Measurements from ENCODE around the gene GRAP2. TPM values are rescaled to one million over a fixed set of nuclear protein-coding genes. Genes with fewer than 3 reads are reported as not detected.

Gene GRAP2
- total and polyA plus RNA-seq, 2 experiments from 2014 or later: 0.42 TPM; not detected in 1

DNA sequence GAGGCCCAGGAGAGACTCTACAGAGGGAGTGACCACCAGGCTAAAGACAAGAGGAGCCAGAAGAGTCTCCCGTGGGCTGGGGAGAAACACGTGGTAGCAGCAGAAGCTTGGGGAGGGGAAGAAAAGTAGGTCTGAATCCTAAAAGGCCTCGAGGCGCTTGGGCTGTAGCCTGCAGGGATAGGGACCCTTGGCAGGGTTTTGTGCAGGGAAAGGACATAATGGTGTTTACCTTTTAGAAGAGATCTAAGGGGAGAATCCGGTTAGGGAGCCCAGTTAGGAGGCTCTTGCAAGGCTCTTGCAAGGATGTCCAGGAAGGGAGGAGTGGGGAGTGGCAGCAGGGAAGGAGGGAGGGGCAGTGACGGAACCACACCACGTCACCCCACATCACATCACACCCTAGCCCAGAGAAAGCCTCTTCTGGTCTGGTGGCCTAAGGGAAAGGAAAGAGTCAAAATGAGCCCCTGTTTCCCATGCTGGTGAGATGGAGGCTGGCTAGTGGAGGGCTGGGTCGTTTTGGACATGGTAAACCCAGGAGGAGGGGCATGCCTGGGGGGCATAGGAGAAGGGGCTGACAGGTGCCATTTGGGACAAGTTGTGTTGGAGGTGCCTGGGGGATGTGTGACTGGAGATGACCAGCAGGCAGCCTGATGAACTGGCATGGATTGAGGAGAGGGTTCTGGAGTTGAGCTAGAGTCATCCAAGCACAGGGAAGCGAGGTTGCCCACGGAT, 87.7 kb downstream of the GRAP2 start (continued):
- TF ChIP-seq JUNB (IDR thresholded peaks at IDR 0.05; ENCODE audit: unreplicated experiment) (no peak), ZNF331 (CRISPR knock-in tag; IDR thresholded peaks at IDR 0.05; ENCODE audit: low read depth) (no peak), EZH2 (IDR thresholded peaks at IDR 0.05; ENCODE audit: low read depth, unreplicated experiment) (no peak), CREB1 (CRISPR knock-in tag; IDR thresholded peaks at IDR 0.05; ENCODE audit: low read depth) (no peak), POLR2AphosphoS5 (IDR thresholded peaks at IDR 0.05; ENCODE audit: low read depth) (no peak), STAT1 (IDR thresholded peaks at IDR 0.05; ENCODE audit: unreplicated experiment) (no peak)
- TF ChIP-seq, protein P1, sequence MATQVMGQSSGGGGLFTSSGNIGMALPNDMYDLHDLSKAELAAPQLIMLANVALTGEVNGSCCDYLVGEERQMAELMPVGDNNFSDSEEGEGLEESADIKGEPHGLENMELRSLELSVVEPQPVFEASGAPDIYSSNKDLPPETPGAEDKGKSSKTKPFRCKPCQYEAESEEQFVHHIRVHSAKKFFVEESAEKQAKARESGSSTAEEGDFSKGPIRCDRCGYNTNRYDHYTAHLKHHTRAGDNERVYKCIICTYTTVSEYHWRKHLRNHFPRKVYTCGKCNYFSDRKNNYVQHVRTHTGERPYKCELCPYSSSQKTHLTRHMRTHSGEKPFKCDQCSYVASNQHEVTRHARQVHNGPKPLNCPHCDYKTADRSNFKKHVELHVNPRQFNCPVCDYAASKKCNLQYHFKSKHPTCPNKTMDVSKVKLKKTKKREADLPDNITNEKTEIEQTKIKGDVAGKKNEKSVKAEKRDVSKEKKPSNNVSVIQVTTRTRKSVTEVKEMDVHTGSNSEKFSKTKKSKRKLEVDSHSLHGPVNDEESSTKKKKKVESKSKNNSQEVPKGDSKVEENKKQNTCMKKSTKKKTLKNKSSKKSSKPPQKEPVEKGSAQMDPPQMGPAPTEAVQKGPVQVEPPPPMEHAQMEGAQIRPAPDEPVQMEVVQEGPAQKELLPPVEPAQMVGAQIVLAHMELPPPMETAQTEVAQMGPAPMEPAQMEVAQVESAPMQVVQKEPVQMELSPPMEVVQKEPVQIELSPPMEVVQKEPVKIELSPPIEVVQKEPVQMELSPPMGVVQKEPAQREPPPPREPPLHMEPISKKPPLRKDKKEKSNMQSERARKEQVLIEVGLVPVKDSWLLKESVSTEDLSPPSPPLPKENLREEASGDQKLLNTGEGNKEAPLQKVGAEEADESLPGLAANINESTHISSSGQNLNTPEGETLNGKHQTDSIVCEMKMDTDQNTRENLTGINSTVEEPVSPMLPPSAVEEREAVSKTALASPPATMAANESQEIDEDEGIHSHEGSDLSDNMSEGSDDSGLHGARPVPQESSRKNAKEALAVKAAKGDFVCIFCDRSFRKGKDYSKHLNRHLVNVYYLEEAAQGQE (IDR thresholded peaks at IDR 0.05; ENCODE audit: unreplicated experiment): no peak

DNA sequence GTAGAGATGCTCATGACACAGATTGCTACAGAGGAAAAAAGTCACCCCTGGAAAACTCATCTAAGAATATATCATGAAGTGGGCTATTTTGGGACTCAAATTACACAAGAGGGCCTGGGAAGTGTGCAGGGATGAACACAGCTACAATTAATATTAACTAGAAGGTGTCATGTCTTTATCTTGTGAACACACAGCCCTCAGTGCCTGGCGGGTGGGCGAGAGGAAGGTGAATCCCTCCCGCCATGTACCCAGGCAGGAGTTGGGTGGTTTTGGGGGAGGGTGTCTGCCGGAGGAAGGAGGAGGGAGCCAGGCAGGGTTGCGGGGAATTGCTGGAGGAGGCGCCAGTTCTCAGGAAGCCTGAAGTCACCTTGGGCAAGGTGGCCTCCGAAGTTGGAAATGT, 88.7 kb downstream of the GRAP2 start:
- Mint-ChIP-seq H3K4me3 (no peak overlapping the region), H3K4me1 (peaks cover 16% of the 10 kb centered on the region), H3K36me3 (ENCODE audit: low read depth) (no peaks in the 10 kb centered on the region), H3K9me3 (no peaks in the 10 kb centered on the region), H3K27ac (no peak overlapping the region), H3K27me3 (ENCODE audit: insufficient read depth, low read depth, poor library complexity) (peaks cover 22% of the 10 kb centered on the region)
- Histone ChIP-seq H3K79me2 (replicated peaks; ENCODE audit: insufficient read depth) (no peaks in the 10 kb centered on the region), H3K4me2 (peak overlapping the region; percentile 55; the same call in 1 of the 2 replicates), H4K20me1 (replicated peaks; ENCODE audit: insufficient read depth) (no peaks in the 10 kb centered on the region), H2AFZ (peak overlapping the region; percentile 63; the same call in 1 of the 2 replicates), H3K36me3 (ENCODE audit: insufficient read depth) (no peaks in the 10 kb centered on the region), H3K4me3 (no peak overlapping the region), H3K27ac (ENCODE audit: low read depth) (no peak overlapping the region), H3F3A (replicated peaks; ENCODE audit: low read depth) (peaks cover 14% of the 10 kb centered on the region; the same call in 1 of the 2 replicates), H3K4me1 (ENCODE audit: insufficient read depth) (peaks cover 18% of the 10 kb centered on the region), H3K27me3 (ENCODE audit: insufficient read depth) (peaks cover 19% of the 10 kb centered on the region), H3K9me2 (ENCODE audit: insufficient read depth) (no peaks in the 10 kb centered on the region)
- peak; percentile 46 for DNase-seq (ENCODE audit: low spot score)
- TF ChIP-seq POLR2AphosphoS5 (IDR thresholded peaks at IDR 0.05; ENCODE audit: low read depth) (no peak), STAT1 (IDR thresholded peaks at IDR 0.05; ENCODE audit: unreplicated experiment) (no peak), ZNF114 (CRISPR knock-in tag; IDR thresholded peaks at IDR 0.05) (no peak), NANOG (IDR thresholded peaks at IDR 0.05; ENCODE audit: borderline replicate concordance) (no peak)
- ATAC-seq: peak; percentile 18

DNA sequence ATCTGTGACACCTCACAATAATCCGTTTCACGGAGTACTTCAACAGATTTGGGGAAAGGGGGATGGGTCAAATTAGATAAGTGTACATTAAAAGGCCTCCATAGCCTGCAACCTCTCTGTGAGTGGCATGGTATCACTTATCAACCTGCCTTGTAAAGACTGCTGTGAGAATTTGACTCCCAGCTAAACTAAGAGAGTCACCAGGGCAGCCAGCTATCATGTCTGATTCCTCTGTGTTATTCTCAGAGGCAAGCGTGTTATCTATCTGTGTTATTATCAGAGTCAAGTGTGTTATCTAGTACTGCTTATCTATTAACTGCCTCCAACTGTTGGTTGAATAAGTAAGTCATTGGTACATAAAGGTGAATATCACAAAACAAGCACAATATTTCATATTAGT, 89.8 kb downstream of the GRAP2 start:
- Histone ChIP-seq H3K4me2 (no peak overlapping the region), H3K79me2 (replicated peaks; ENCODE audit: insufficient read depth) (peaks cover 3% of the 10 kb centered on the region), H2AFZ (no peak overlapping the region), H3F3A (replicated peaks; ENCODE audit: low read depth) (peaks cover 14% of the 10 kb centered on the region; the same call in 1 of the 2 replicates), H3K27ac (ENCODE audit: low read depth) (no peak overlapping the region), H3K27me3 (ENCODE audit: insufficient read depth) (peaks cover 19% of the 10 kb centered on the region), H3K4me3 (no peak overlapping the region), H3K36me3 (ENCODE audit: insufficient read depth) (no peaks in the 10 kb centered on the region), H3K4me1 (ENCODE audit: insufficient read depth) (peaks cover 19% of the 10 kb centered on the region), H4K20me1 (replicated peaks; ENCODE audit: insufficient read depth) (0 out of 2 replicates have a peak, but pooled peaks cover 2% of the 10 kb centered on the region), H3K9me2 (ENCODE audit: insufficient read depth) (no peaks in the 10 kb centered on the region)
- Mint-ChIP-seq H3K4me3 (no peak overlapping the region), H3K36me3 (ENCODE audit: low read depth) (no peaks in the 10 kb centered on the region), H3K27me3 (ENCODE audit: insufficient read depth, low read depth, poor library complexity) (peaks cover 16% of the 10 kb centered on the region), H3K4me1 (peaks cover 16% of the 10 kb centered on the region), H3K9me3 (no peaks in the 10 kb centered on the region), H3K27ac (no peak overlapping the region)
- ATAC-seq (no peak), DNase-seq (ENCODE audit: low spot score) (no peak)
- TF ChIP-seq, protein P2, sequence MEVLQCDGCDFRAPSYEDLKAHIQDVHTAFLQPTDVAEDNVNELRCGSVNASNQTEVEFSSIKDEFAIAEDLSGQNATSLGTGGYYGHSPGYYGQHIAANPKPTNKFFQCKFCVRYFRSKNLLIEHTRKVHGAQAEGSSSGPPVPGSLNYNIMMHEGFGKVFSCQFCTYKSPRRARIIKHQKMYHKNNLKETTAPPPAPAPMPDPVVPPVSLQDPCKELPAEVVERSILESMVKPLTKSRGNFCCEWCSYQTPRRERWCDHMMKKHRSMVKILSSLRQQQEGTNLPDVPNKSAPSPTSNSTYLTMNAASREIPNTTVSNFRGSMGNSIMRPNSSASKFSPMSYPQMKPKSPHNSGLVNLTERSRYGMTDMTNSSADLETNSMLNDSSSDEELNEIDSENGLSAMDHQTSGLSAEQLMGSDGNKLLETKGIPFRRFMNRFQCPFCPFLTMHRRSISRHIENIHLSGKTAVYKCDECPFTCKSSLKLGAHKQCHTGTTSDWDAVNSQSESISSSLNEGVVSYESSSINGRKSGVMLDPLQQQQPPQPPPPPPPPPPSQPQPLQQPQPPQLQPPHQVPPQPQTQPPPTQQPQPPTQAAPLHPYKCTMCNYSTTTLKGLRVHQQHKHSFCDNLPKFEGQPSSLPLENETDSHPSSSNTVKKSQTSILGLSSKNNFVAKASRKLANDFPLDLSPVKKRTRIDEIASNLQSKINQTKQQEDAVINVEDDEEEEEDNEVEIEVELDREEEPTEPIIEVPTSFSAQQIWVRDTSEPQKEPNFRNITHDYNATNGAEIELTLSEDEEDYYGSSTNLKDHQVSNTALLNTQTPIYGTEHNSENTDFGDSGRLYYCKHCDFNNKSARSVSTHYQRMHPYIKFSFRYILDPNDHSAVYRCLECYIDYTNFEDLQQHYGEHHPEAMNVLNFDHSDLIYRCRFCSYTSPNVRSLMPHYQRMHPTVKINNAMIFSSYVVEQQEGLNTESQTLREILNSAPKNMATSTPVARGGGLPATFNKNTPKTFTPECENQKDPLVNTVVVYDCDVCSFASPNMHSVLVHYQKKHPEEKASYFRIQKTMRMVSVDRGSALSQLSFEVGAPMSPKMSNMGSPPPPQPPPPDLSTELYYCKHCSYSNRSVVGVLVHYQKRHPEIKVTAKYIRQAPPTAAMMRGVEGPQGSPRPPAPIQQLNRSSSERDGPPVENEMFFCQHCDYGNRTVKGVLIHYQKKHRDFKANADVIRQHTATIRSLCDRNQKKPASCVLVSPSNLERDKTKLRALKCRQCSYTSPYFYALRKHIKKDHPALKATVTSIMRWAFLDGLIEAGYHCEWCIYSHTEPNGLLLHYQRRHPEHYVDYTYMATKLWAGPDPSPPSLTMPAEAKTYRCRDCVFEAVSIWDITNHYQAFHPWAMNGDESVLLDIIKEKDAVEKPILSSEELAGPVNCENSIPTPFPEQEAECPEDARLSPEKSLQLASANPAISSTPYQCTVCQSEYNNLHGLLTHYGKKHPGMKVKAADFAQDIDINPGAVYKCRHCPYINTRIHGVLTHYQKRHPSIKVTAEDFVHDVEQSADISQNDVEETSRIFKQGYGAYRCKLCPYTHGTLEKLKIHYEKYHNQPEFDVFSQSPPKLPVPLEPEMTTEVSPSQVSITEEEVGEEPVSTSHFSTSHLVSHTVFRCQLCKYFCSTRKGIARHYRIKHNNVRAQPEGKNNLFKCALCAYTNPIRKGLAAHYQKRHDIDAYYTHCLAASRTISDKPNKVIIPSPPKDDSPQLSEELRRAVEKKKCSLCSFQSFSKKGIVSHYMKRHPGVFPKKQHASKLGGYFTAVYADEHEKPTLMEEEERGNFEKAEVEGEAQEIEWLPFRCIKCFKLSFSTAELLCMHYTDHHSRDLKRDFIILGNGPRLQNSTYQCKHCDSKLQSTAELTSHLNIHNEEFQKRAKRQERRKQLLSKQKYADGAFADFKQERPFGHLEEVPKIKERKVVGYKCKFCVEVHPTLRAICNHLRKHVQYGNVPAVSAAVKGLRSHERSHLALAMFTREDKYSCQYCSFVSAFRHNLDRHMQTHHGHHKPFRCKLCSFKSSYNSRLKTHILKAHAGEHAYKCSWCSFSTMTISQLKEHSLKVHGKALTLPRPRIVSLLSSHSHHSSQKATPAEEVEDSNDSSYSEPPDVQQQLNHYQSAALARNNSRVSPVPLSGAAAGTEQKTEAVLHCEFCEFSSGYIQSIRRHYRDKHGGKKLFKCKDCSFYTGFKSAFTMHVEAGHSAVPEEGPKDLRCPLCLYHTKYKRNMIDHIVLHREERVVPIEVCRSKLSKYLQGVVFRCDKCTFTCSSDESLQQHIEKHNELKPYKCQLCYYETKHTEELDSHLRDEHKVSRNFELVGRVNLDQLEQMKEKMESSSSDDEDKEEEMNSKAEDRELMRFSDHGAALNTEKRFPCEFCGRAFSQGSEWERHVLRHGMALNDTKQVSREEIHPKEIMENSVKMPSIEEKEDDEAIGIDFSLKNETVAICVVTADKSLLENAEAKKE (CRISPR knock-in tag; IDR thresholded peaks at IDR 0.05): no peak
